Pericardium fibroblast (primary cell): ENCODE measurements around the gene AP2S1. TPM values are rescaled to one million over a fixed set of nuclear protein-coding genes. Genes with fewer than 3 reads are reported as not detected.

Source experiments
- total RNA-seq: library from RNA; depleted of rRNA; stranded (reverse); fragments of >200 nt; gene quantifications from 2 replicates; pipeline ENCODE4 v1.2.3, GENCODE V29; 2015

The AP2S1 gene
- 140 and 250 TPM in 2 replicates for total RNA-seq

DNA sequence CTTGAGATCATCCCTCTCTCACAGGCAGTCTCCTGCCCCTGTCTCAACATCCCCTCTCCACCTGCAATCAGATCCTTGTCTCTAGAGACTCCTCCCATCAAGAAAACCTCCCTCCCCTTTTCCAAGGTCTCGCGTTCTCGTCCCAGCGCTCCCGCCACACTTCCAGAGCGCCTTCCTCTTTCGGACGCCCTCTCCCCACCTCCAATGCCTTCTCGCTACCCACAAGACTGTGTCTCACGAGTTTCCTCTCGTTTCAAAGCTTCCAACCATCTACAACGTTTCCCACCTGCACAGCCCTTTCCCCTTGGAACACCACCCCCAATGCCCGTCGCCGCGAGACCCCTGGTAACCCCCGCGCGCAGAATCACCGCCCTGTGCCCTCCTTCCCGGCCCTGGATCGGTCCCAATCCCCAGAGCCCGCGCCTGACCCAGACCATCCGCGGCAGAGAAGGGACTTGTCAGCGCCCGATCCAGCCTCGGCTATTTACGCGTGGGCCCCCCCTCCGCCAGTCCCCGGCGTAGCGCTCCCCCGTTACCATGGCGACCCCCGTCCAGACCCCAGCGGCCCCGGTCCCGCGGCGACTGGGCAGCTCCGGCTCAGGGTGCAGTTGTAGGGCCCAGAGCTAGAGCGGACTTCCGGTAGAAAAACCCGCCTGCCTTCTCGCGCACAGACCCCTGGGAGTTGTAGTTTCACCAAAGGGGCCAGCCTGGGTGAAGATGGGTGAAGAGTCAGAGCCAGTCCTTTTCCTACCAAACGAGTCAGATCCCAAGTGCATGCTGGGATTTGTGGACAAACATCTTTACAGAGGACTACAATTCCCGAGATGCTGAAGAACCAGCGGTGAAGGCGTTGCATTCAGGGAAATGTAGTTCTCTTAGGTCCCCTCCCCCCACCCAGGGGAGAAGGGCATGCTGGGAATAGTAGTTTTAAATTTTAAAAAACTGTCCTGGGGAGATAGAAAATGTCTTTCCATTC is at the start of gene AP2S1:
Gene AP2S1, minus strand, starts transcription at position 619 of the 976 bp plus-strand sequence. Its CDS starts 80 bp downstream, at position 539.

DNA sequence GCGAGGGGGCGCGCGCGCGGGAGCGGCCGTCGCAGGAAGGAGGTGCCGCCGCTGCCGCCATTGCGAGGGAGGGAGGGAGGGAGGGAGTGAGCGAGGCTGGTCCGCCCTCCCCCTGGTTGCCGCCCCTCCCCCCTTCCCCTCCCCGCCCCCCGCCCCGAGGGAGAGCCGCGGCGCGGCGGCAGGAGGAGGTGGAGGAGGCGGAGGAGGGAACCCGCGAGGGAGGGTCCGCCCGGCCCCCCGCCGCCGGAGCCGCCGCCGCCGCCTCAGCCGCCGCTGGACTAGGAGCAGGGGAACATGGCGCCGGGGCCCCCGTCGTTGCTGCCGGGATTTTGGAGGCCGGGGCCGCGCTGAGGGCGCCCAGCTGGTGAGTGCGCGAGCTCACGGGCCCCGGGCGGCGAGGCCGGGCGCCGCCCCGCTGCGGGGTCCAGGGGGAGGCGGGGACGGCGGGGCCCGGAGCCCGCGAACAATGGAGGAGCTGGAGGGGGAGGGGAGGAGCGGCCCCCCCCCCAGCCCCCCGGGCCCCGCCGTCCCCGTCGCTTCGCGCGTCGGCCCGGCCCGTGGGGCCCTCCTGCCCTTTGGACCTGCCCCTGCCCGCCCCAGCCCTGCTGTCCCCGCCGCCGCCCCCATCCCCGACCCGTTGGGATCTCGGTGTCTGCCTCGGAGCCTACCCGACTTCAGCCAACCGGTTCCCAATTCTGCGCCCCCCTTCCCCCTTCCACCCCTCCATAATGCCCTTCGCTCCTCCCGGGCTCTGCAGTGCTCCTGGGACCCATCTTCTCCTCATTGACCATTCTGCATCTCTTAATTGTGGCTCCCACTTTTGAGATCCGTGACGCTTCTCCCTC is 10.4 kb upstream of the AP2S1 start, which contains the start of gene ARHGAP35:
Gene ARHGAP35, plus strand, starts transcription at position 152 of the 845 bp plus-strand sequence. CDS start 57,679 bp downstream, outside the sequence.

DNA sequence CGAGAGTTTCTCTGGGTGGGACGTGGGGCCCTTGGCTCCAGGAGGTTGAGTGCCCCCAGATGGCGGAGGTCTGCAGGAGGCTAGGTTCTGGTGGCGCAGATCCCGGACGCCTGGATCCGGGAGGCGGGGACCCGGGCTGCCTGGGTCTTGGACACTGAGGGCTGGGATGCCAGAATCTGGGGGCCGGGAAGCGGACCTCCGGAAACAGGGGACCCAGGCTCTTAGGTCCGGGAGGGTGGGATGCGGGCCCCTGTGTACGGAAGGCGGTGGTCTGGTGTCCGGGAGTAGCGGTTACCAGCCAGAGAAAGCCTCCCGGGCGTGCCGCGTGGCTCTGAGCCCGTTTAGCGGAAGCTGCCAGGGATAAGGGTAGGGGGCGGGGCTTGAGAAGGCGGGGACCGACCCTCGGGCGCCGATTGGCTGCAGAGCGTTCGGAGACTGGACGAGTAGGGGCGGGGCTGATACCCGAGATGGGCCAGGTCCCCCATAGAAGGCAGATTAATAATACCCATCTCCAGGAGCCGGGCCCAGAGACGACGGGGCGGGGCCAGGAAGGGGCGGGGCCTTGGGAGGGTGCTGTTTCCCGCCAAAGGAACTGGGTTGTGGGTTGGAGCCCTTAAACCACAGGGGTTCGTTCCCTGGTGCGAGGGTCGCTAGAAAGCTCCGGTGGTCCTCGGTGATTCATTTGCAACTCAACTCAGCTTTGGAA is 62.2 kb downstream of the AP2S1 start, which contains the start of gene SLC1A5:
Gene SLC1A5, minus strand, starts transcription at position 333 of the 706 bp plus-strand sequence. CDS start 629 bp downstream, outside the sequence.

Other genes starting within 250 kb of the AP2S1 start
- 188 and 192 TPM in 2 replicates for gene CALM3, start 249.5 kb downstream of the AP2S1 start, total RNA-seq
- gene PTGIR, start 225.8 kb downstream of the AP2S1 start, total RNA-seq, result 12.9 and 23.1 TPM in 2 replicates
- gene GNG8, start 214.6 kb downstream of the AP2S1 start, total RNA-seq, result not detected in 2 replicates
- gene DACT3, start 189.7 kb downstream of the AP2S1 start, total RNA-seq, result 17.6 and 26.5 TPM in 2 replicates
- gene PRKD2, start 133.7 kb downstream of the AP2S1 start, total RNA-seq, result 14.6 and 15.3 TPM in 2 replicates
- gene FKRP, start 104.8 kb downstream of the AP2S1 start, total RNA-seq, result 21.5 and 34.1 TPM in 2 replicates
- gene STRN4, start 104.4 kb downstream of the AP2S1 start, total RNA-seq, result 70.2 and 86.5 TPM in 2 replicates
- gene SLC1A5, start 62.3 kb downstream of the AP2S1 start, total RNA-seq, result 353 TPM in 2 replicates
- gene ARHGAP35, start 10.2 kb upstream of the AP2S1 start, total RNA-seq, result 30.2 and 32.7 TPM in 2 replicates
- gene NPAS1, start 169.0 kb upstream of the AP2S1 start, total RNA-seq, result 1.7 and 2.6 TPM in 2 replicates
- 12.2 and 42.8 TPM in 2 replicates for gene TMEM160, start 197.8 kb upstream of the AP2S1 start, total RNA-seq